H1 (cell line): ENCODE data around the gene GALNT15. TPM values are rescaled to one million over a fixed set of nuclear protein-coding genes. Genes with fewer than 3 reads are reported as not detected.

Source experiments
- CTCF ChIA-PET: fragments of 300-600 bp; sonication (Branson Sonifier 250); formaldehyde crosslinking; loops from one replicate; lab custom pipeline; 2021; ENCODE audit not compliant: partially characterized antibody; lab: Charles Lee
- POLR2A ChIA-PET: fragments of 300-600 bp; sonication (Branson Sonifier 250); formaldehyde crosslinking; loops from one replicate; lab custom pipeline; 2021; ENCODE audit warnings: inconsistent platforms; ENCODE audit not compliant: partially characterized antibody; lab: Charles Lee
- DNase-seq, 2 experiments: peaks; one replicate each; pipeline versions ENCODE4 v3.0.0 to v3.0.0-alpha.2; 2010 to 2022; ENCODE audit warnings: low spot score in 2 of 2, low read depth in 1 of 2, mixed read lengths in 1 of 2
- FAIRE-seq: peaks from 2 replicates; lab custom pipeline; 2011; peaks lifted over from hg19 to GRCh38; lab: Jason Lieb, UNC
- H2AFZ ChIP-seq: 2 replicates; pipeline ENCODE4 v1.8.1; 2012; ENCODE audit warnings: low read length, inconsistent platforms
- H2AK5ac ChIP-seq: 2 replicates; pipeline ENCODE4 v1.6.1; 2013; ENCODE audit warnings: low read depth, low read length
- H2BK120ac ChIP-seq: replicated peaks from 2 replicates; pipeline ENCODE3; 2013; ENCODE audit warnings: low read depth, low read length, inconsistent platforms
- H2BK12ac ChIP-seq: 2 replicates; pipeline ENCODE4 v1.6.1; 2013; ENCODE audit warnings: low read depth, low read length
- H2BK15ac ChIP-seq: 2 replicates; pipeline ENCODE4 v1.6.1; 2013; ENCODE audit warnings: low read length
- H2BK20ac ChIP-seq: 2 replicates; pipeline ENCODE4 v1.6.1; 2013; ENCODE audit warnings: low read length
- H2BK5ac ChIP-seq: 2 replicates; pipeline ENCODE4 v1.6.1; 2013; ENCODE audit warnings: low read depth, low read length
- H3K14ac ChIP-seq: 2 replicates; pipeline ENCODE4 v1.6.1; 2013; ENCODE audit warnings: inconsistent platforms; ENCODE audit not compliant: insufficient read length
- H3K18ac ChIP-seq: 2 replicates; pipeline ENCODE4 v1.6.1; 2013; ENCODE audit warnings: low read length; ENCODE audit errors: extremely low read depth
- H3K23ac ChIP-seq: 2 replicates; pipeline ENCODE4 v1.6.1; 2013; ENCODE audit warnings: inconsistent platforms; ENCODE audit not compliant: insufficient read length
- H3K23me2 ChIP-seq: 2 replicates; pipeline ENCODE4 v1.6.1; 2013; ENCODE audit warnings: low read depth, low read length
- H3K27ac ChIP-seq: 2 replicates; pipeline ENCODE4 v1.6.1; 2011; ENCODE audit warnings: low read depth, low read length, inconsistent platforms
- H3K27me3 ChIP-seq, 4 experiments: replicated peaks in 1 of 4; 1 replicate in 1 of 4; 2 replicates in 3 of 4; pipeline versions ENCODE4 v1.6.1 to v1.8.1; 2011 to 2013; ENCODE audit warnings: low read length in 3 of 4, mild to moderate bottlenecking in 3 of 4, inconsistent platforms in 2 of 4, mixed read lengths in 2 of 4, moderate library complexity in 1 of 4; ENCODE audit not compliant: control insufficient read depth in 3 of 4, insufficient read depth in 3 of 4; ENCODE audit errors: extremely low read depth in 1 of 4
- H3K36me3 ChIP-seq, 4 experiments: 2 replicates each; pipeline versions ENCODE4 v1.6.1 to v1.8.1; 2011 to 2013; ENCODE audit warnings: mild to moderate bottlenecking in 4 of 4, low read length in 3 of 4, moderate library complexity in 2 of 4, control low read depth in 1 of 4, inconsistent platforms in 1 of 4; ENCODE audit not compliant: insufficient read depth in 4 of 4, control insufficient read depth in 2 of 4
- H3K4ac ChIP-seq: replicated peaks from 2 replicates; pipeline ENCODE3; 2013; ENCODE audit warnings: low read length, low read depth, mixed read lengths, inconsistent platforms; ENCODE audit not compliant: insufficient read length
- H3K4me1 ChIP-seq, 4 experiments: replicated peaks in 1 of 4; 1 replicate in 1 of 4; 2 replicates in 3 of 4; pipeline versions ENCODE4 v1.6.1 to v1.8.1; 2011 to 2013; ENCODE audit warnings: low read length in 3 of 4, inconsistent platforms in 2 of 4, mixed read lengths in 1 of 4; ENCODE audit not compliant: insufficient read depth in 4 of 4, control insufficient read depth in 3 of 4
- H3K4me2 ChIP-seq, 2 experiments: 2 replicates each; pipeline versions ENCODE4 v1.6.1 to v1.8.1; 2011 to 2013; ENCODE audit warnings: low read depth in 2 of 2, low read length in 2 of 2, control low read depth in 1 of 2, inconsistent platforms in 1 of 2, mild to moderate bottlenecking in 1 of 2; ENCODE audit not compliant: insufficient read depth in 1 of 2
- H3K4me3 ChIP-seq, 4 experiments: fragments of 200-600, 300-600 bp in 1 of 4; sonication (generic), shearing (Covaris generic), sonication (Bioruptor Twin) in 1 of 4; 2 replicates each; pipeline versions ENCODE4 v1.5.1 to v1.8.1; 2011 to 2016; ENCODE audit warnings: low read length in 4 of 4, low read depth in 3 of 4, control low read depth in 2 of 4, inconsistent platforms in 2 of 4, mild to moderate bottlenecking in 2 of 4, mixed read lengths in 1 of 4, moderate library complexity in 1 of 4; ENCODE audit not compliant: insufficient read depth in 2 of 4; ENCODE audit errors: extremely low read depth in 1 of 4
- H3K56ac ChIP-seq: replicated peaks from 2 replicates; pipeline ENCODE3; 2013; ENCODE audit warnings: low read depth, mild to moderate bottlenecking, mixed read lengths, low read length, inconsistent platforms; ENCODE audit not compliant: insufficient read length
- H3K79me1 ChIP-seq: 2 replicates; pipeline ENCODE4 v1.6.1; 2013; ENCODE audit warnings: low read depth, low read length, control low read depth
- H3K79me2 ChIP-seq, 2 experiments: 2 replicates each; pipeline versions ENCODE4 v1.6.1 to v1.8.1; 2012 to 2013; ENCODE audit warnings: low read length in 2 of 2, mild to moderate bottlenecking in 2 of 2, inconsistent platforms in 1 of 2; ENCODE audit not compliant: insufficient read depth in 2 of 2, control insufficient read depth in 1 of 2
- H3K9ac ChIP-seq, 4 experiments: replicated peaks in 1 of 4; 1 replicate in 1 of 4; 2 replicates in 3 of 4; pipeline versions ENCODE4 v1.6.1 to v1.8.1; 2011 to 2013; ENCODE audit warnings: low read depth in 3 of 4, low read length in 3 of 4, control low read depth in 2 of 4, mild to moderate bottlenecking in 2 of 4, moderate library complexity in 2 of 4, inconsistent platforms in 1 of 4; ENCODE audit errors: extremely low read depth in 1 of 4
- H3K9me3 ChIP-seq, 2 experiments: 2 replicates each; pipeline versions ENCODE4 v1.6.1 to v1.8.1; 2012 to 2013; ENCODE audit warnings: mild to moderate bottlenecking in 2 of 2, moderate library complexity in 2 of 2, control low read depth in 1 of 2, inconsistent platforms in 1 of 2, low read depth in 1 of 2, low read length in 1 of 2, mixed read lengths in 1 of 2; ENCODE audit not compliant: insufficient read depth in 2 of 2
- H4K20me1 ChIP-seq, 2 experiments: replicated peaks in 1 of 2; 2 replicates each; pipeline versions ENCODE3 to v1.8.1; 2011 to 2013; ENCODE audit warnings: inconsistent platforms in 2 of 2, low read length in 2 of 2, mild to moderate bottlenecking in 1 of 2; ENCODE audit not compliant: insufficient read depth in 2 of 2, control insufficient read depth in 1 of 2
- H4K5ac ChIP-seq: 2 replicates; pipeline ENCODE4 v1.6.1; 2013; ENCODE audit warnings: low read length, low read depth, mixed read lengths, inconsistent platforms; ENCODE audit not compliant: insufficient read length
- H4K8ac ChIP-seq: 2 replicates; pipeline ENCODE4 v1.8.0; 2013; ENCODE audit warnings: mild to moderate bottlenecking, moderate library complexity, low read length, inconsistent platforms; ENCODE audit not compliant: insufficient read depth; ENCODE audit errors: extremely low read depth
- H4K91ac ChIP-seq: replicated peaks from 2 replicates; pipeline ENCODE3; 2013; ENCODE audit warnings: low read length, mixed read lengths, inconsistent platforms; ENCODE audit not compliant: insufficient read length
- EP300 ChIP-seq, 2 experiments: IDR thresholded peaks; 1 replicate in 1 of 2; 2 replicates in 1 of 2; pipeline ENCODE4 v1.6.1; 2011 to 2012; ENCODE audit warnings: low read depth in 2 of 2, low read length in 2 of 2, mild to moderate bottlenecking in 2 of 2, borderline replicate concordance in 1 of 2, inconsistent platforms in 1 of 2, moderate library complexity in 1 of 2
- FOSL1 ChIP-seq: IDR thresholded peaks from 2 replicates; pipeline ENCODE4 v1.6.1; 2011; ENCODE audit warnings: mild to moderate bottlenecking, low read depth, low read length, moderate library complexity; ENCODE audit not compliant: insufficient read depth
- KDM4A ChIP-seq: IDR thresholded peaks from one replicate; pipeline ENCODE4 v1.7.1; 2012; ENCODE audit warnings: low read depth, mild to moderate bottlenecking, moderate library complexity, low read length, inconsistent platforms; ENCODE audit not compliant: severe bottlenecking
- WGBS, 2 experiments: shearing (Covaris generic) in 1 of 2; methylation state at CpG; one replicate each; pipeline versions ENCODE4 v1.1.6 to v1.1.7; 2013 to 2015; ENCODE audit warnings: low lambda C conversion rate in 2 of 2, mixed read lengths in 2 of 2, inconsistent platforms in 1 of 2, low coverage in 1 of 2, missing lambda C conversion rate in 1 of 2; ENCODE audit not compliant: insufficient replicate concordance in 2 of 2, insufficient coverage in 1 of 2, insufficient read length in 1 of 2; ENCODE audit errors: extremely low coverage in 1 of 2, missing lambda C conversion rate in 1 of 2; 5-methylcytosine and 5-hydroxymethylcytosine counted together
- polyA plus RNA-seq, 7 experiments: library from polyadenylated mRNA; depleted of rRNA in 3 of 7; stranded (reverse) in 5 of 7; unstranded in 2 of 7; fragments of >200 nt in 5 of 7; fragments of 200-250 nt in 2 of 7; gene quantifications; 1 replicate in 5 of 7; 2 replicates in 1 of 7; 4 replicates in 1 of 7; pipeline versions ENCODE4 v1.2.1 to v1.2.3, GENCODE V29; 2011 to 2013; ENCODE audit warnings: missing spikeins in 2 of 7, mixed read lengths in 2 of 7
- total RNA-seq: library from RNA; stranded (reverse); fragmentation: NEBNext Ultra II Directional; extraction: Animal tissue kit (Norgen Biotek cat#: 25700); gene quantifications from 2 replicates; pipeline ENCODE4 v1.2.1, GENCODE V29; 2021

The GALNT15 gene
- total and polyA plus RNA-seq, 2 of the 8 experiments (the other 6 are each of a cell fraction or from before 2014, with no cell fraction given) = 0.02 TPM; not detected in 1

DNA sequence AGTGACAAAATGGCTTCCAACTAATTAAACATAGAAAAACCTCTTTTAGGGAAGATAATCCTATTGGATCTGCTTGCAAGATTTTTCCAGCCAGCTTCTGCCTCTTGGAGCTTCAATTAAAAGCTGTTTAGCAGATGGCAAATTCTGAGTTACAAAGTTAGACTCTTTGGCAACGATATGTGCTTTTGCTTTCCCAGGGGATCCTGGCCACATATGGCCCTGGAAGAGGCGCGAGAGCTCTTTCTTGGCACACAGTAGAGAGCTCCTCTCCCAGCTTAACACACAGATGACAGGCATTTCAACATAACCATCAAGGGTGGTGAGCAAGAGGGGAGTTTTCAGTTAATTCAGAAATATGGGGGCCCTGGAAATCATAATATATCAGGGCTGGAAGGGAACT is 41.6 kb upstream of the GALNT15 start:
- ChIA-PET CTCF (interaction anchor here (0.6 to 1.2 kb wide), 3 partner anchors 18 to 754 kb away, joined by 3 to 5 read pairs (median 3); no protein-coding TSS in a partner anchor), POLR2A (no interaction called here)
- no peak overlapping the region for H3K18ac ChIP-seq
- H3K23ac ChIP-seq = no peak overlapping the region
- H3K9me3 ChIP-seq = no peaks in the 10 kb centered on the region
- no peaks in the 10 kb centered on the region for H3K23me2 ChIP-seq
- H2BK5ac ChIP-seq = no peak overlapping the region
- H3K79me1 ChIP-seq = no peaks in the 10 kb centered on the region
- H3K4ac ChIP-seq = no peak overlapping the region
- DNase-seq (no peak), FAIRE-seq (no peak)
- no peak overlapping the region for H3K14ac ChIP-seq
- no peak overlapping the region for H2BK20ac ChIP-seq
- H2BK120ac ChIP-seq = no peak overlapping the region
- no peak overlapping the region for H4K8ac ChIP-seq
- no peak overlapping the region for H2AFZ ChIP-seq
- H3K4me3 ChIP-seq = no peak overlapping the region
- H4K91ac ChIP-seq = no peak overlapping the region
- no peak overlapping the region for H3K27ac ChIP-seq
- H3K9ac ChIP-seq = no peak overlapping the region
- no peaks in the 10 kb centered on the region for H3K79me2 ChIP-seq
- no peaks in the 10 kb centered on the region for H3K4me1 ChIP-seq
- H2AK5ac ChIP-seq = no peak overlapping the region
- H3K56ac ChIP-seq = no peak overlapping the region
- WGBS, 2 experiments = 100% methylated on average over 3 of the region's 3 CpGs; no CpG with 5 or more reads in 1 of the 2 experiments
- no peaks in the 10 kb centered on the region for H3K36me3 ChIP-seq
- no peaks in the 10 kb centered on the region for H4K20me1 ChIP-seq
- H2BK12ac ChIP-seq = no peak overlapping the region
- H4K5ac ChIP-seq = no peak overlapping the region
- no peaks in the 10 kb centered on the region for H3K27me3 ChIP-seq
- no peak overlapping the region for H3K4me2 ChIP-seq
- no peak for TF ChIP-seq FOSL1
- TF ChIP-seq EP300 (IDR thresholded peaks at IDR 0.05; ENCODE audit: borderline replicate concordance in 1 of 2, low read depth in 2 of 2, low read length in 2 of 2) = no peak
- TF ChIP-seq KDM4A = no peak
- H2BK15ac ChIP-seq = no peak overlapping the region
